Lung (tissue), 12 donors: ENCODE results near the gene LEPROT. TPM values are rescaled to one million over a fixed set of nuclear protein-coding genes. Genes with fewer than 3 reads are reported as not detected.
A peak's percentile ranks its signal among the peaks of the same experiment; 100 is the strongest.

Experiments
- ATAC-seq: fragments of 200-7000 bp; cut with Tn5 transposase; one replicate; pipeline ENCODE4 v1.9.1; 2020; ENCODE audit warnings: moderate number of reproducible peaks; ENCODE audit not compliant: insufficient read depth, low FRiP score
- DNase-seq, 3 donors: peaks; one replicate each; pipeline ENCODE4 v3.0.0-alpha.2; 2013 to 2017
- H3K27ac ChIP-seq, 2 donors: one replicate each; pipeline ENCODE4 v1.5.1; 2013; ENCODE audit warnings: mild to moderate bottlenecking in 2 of 2, moderate library complexity in 2 of 2, control low read depth in 1 of 2, inconsistent platforms in 1 of 2, low read depth in 1 of 2, low read length in 1 of 2
- H3K27me3 ChIP-seq, 3 donors: one replicate each; pipeline ENCODE4 v1.5.1; 2013; ENCODE audit warnings: low read length in 2 of 3; ENCODE audit not compliant: control insufficient read depth in 3 of 3, insufficient read depth in 3 of 3
- H3K36me3 ChIP-seq, 4 donors: one replicate each; pipeline ENCODE4 v1.5.1; 2013; ENCODE audit warnings: low read length in 4 of 4, mild to moderate bottlenecking in 1 of 4, moderate library complexity in 1 of 4; ENCODE audit not compliant: control insufficient read depth in 4 of 4, insufficient read depth in 4 of 4
- H3K4me1 ChIP-seq, 5 donors: one replicate each; pipeline ENCODE4 v1.5.1; 2013; ENCODE audit warnings: low read length in 5 of 5, mild to moderate bottlenecking in 2 of 5, moderate library complexity in 1 of 5; ENCODE audit not compliant: control insufficient read depth in 5 of 5, insufficient read depth in 5 of 5
- H3K4me3 ChIP-seq: one replicate; pipeline ENCODE4 v1.5.1; 2013; ENCODE audit warnings: mild to moderate bottlenecking, control low read depth, moderate library complexity
- H3K9ac ChIP-seq, 2 donors: one replicate each; pipeline ENCODE4 v1.5.1; 2013; ENCODE audit warnings: low read length in 2 of 2, control low read depth in 1 of 2; ENCODE audit not compliant: insufficient read depth in 1 of 2
- H3K9me3 ChIP-seq, 4 donors: one replicate each; pipeline ENCODE4 v1.5.1; 2013; ENCODE audit warnings: low read length in 3 of 4, mild to moderate bottlenecking in 1 of 4, moderate library complexity in 1 of 4; ENCODE audit not compliant: control insufficient read depth in 4 of 4, insufficient read depth in 3 of 4
- CTCF ChIP-seq: IDR thresholded peaks from 2 replicates; pipeline ENCODE4 v1.5.1; 2012; ENCODE audit warnings: mild to moderate bottlenecking; ENCODE audit errors: control extremely low read depth, extremely low read depth
- WGBS, 2 donors: extraction: QIAGEN DNeasy Blood & Tissue Kit; methylation state at CpG; one replicate each; pipeline ENCODE4 v1.1.7; 2013; 5-methylcytosine and 5-hydroxymethylcytosine counted together
- polyA plus RNA-seq, 2 donors: library from polyadenylated mRNA; stranded (reverse); fragments of 200-250 nt; gene quantifications; one replicate each; pipeline ENCODE4 v1.2.1, GENCODE V29; 2013
- total RNA-seq, 2 donors: library from RNA; depleted of rRNA in 1 of 2; stranded (reverse); fragments of >200 nt in 1 of 2; gene quantifications; one replicate each; pipeline ENCODE4 v1.2.1, GENCODE V29; 2014 to 2021
- donor health status: control.
- donor health status: control.
- donor health status: Bipolar disorder and iron deficiency.
- donor health status: healthy.
- donor health status: DM: yes; HTN: yes; CAD: no.

Gene LEPROT
- total and polyA plus RNA-seq, 4 donors: 43.0 to 88.6 (median 68.5) TPM

GRCh38 chr1:65470766-65471165, 50.3 kb downstream of the LEPROT start:
- H3K9ac ChIP-seq: no peak overlapping the region
- H3K9me3 ChIP-seq: no peaks in the 10 kb centered on the region
- ATAC-seq: no peak
- 37 to 59% methylated on average over 1 of the region's 1 CpG for WGBS, 2 donors
- DNase-seq: peak in 1 of 3 donors; percentile 25
- H3K27me3 ChIP-seq: no peaks in the 10 kb centered on the region
- H3K27ac ChIP-seq: no peak overlapping the region
- H3K4me3 ChIP-seq: no peak overlapping the region
- H3K36me3 ChIP-seq: no peaks in the 10 kb centered on the region
- H3K4me1 ChIP-seq: peaks cover 0 to 8% (median 6%) of the 10 kb centered on the region in 5 donors
- no peak for TF ChIP-seq CTCF

GRCh38 chr1:65471213-65471833, 50.9 kb downstream of the LEPROT start:
- no peak for TF ChIP-seq CTCF
- H3K36me3 ChIP-seq: no peaks in the 10 kb centered on the region
- H3K4me3 ChIP-seq: no peak overlapping the region
- WGBS, 2 donors: 58 to 80% methylated on average over 2 of the region's 2 CpGs
- DNase-seq (no peak), ATAC-seq (no peak)
- no peaks in the 10 kb centered on the region for H3K9me3 ChIP-seq
- peak overlapping the region in 1 of 2 donors; percentile 31 for H3K27ac ChIP-seq
- peaks cover 0 to 8% (median 6%) of the 10 kb centered on the region in 5 donors for H3K4me1 ChIP-seq
- no peaks in the 10 kb centered on the region for H3K27me3 ChIP-seq
- no peak overlapping the region for H3K9ac ChIP-seq

- Histone ChIP-seq H3K4me3 (no peak overlapping the region), H3K27ac (no peak overlapping the region), H3K9me3 (no peaks in the 10 kb centered on the region), H3K4me1 (peaks cover 0 to 8% (median 6%) of the 10 kb centered on the region in 5 donors), H3K9ac (no peak overlapping the region), H3K27me3 (no peaks in the 10 kb centered on the region), H3K36me3 (no peaks in the 10 kb centered on the region)
- DNase-seq: peak in 1 of 3 donors; percentile 50
- 64 to 69% methylated on average over 4 of the region's 4 CpGs for WGBS, 2 donors
- ATAC-seq: no peak
- no peak for TF ChIP-seq CTCF
These were observed 51.4 kb downstream of the LEPROT start for GRCh38 chr1:65471861-65472332.
